Nephron progenitor cell (in vitro differentiated cells): Measurements from ENCODE around the gene CAMK2D.

Experiments used
- DNase-seq: peaks from one replicate; pipeline ENCODE4 v3.0.0; 2021
- H3K27ac Mint-ChIP-seq: 2 replicates; pipeline ENCODE4 v1.8.0; 2021; ENCODE audit warnings: mild to moderate bottlenecking, moderate library complexity, mixed read lengths
- H3K27me3 Mint-ChIP-seq: 2 replicates; pipeline ENCODE4 v1.8.0; 2021; ENCODE audit warnings: mild to moderate bottlenecking, low read depth, mixed read lengths; ENCODE audit not compliant: poor library complexity
- H3K36me3 Mint-ChIP-seq: 2 replicates; pipeline ENCODE4 v1.8.0; 2021; ENCODE audit warnings: low read depth, mixed read lengths
- H3K4me1 Mint-ChIP-seq: 2 replicates; pipeline ENCODE4 v1.8.0; 2021; ENCODE audit warnings: mixed read lengths
- H3K4me3 Mint-ChIP-seq: 2 replicates; pipeline ENCODE4 v1.8.0; 2021; ENCODE audit warnings: mild to moderate bottlenecking, moderate library complexity, mixed read lengths
- H3K9me3 Mint-ChIP-seq: 2 replicates; pipeline ENCODE4 v1.8.0; 2021; ENCODE audit warnings: mild to moderate bottlenecking, moderate library complexity, mixed read lengths
- CTCF ChIP-seq: fragments of 200-600 bp; sonication (generic); IDR thresholded peaks from 2 replicates; pipeline ENCODE4 v1.5.0; 2021; ENCODE audit warnings: antibody characterized with exemption

Gene CAMK2D

DNA sequence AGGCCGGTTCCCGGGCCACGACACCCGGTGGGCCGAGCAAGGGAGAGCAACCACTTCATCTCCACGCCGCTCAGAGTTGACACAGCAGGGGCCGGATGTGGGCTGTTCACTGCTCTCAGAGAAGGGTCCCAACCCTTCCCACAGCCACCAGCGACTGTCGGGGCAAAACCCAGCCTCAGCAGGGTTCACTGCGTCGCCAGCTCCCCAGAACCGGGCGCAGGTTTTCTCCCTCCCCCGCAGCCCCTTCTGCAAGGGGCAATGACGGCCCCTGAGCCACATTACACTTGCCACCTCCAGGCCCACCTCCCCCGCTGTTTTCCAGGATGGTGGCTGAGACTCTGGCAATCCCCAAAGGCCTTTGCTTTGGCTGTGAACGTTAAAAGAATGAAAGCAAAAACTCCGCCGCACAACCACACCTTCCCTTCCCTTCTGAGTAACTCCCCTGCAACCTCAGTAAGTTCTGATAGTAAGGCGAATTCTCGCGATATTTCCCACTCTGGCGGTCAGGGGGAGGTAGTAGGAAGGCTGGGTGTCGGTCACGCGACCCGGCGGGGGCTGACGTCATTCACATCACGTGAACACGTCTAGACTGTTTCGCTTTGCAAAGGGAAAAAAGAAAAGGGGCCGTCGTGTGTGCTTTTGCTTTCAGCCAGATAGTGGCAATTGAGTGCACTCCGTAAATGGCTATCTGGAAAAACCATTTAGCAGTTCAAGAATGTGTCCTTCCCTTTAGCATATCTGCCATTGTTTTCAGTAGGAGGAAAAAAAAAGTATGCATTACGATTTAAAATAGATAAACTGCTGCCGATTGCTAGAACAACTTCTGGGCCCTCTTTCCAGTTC lies 869 bp upstream of the CAMK2D start:
- Mint-ChIP-seq H3K9me3 (no peaks in the 10 kb centered on the region), H3K4me1 (peaks cover 37% of the 10 kb centered on the region), H3K27ac (peak overlapping the region; percentile 99), H3K36me3 (no peaks in the 10 kb centered on the region), H3K27me3 (no peaks in the 10 kb centered on the region), H3K4me3 (peak overlapping the region; percentile 95)
- peak; percentile 95 for DNase-seq
- TF ChIP-seq CTCF, result no peak

DNA sequence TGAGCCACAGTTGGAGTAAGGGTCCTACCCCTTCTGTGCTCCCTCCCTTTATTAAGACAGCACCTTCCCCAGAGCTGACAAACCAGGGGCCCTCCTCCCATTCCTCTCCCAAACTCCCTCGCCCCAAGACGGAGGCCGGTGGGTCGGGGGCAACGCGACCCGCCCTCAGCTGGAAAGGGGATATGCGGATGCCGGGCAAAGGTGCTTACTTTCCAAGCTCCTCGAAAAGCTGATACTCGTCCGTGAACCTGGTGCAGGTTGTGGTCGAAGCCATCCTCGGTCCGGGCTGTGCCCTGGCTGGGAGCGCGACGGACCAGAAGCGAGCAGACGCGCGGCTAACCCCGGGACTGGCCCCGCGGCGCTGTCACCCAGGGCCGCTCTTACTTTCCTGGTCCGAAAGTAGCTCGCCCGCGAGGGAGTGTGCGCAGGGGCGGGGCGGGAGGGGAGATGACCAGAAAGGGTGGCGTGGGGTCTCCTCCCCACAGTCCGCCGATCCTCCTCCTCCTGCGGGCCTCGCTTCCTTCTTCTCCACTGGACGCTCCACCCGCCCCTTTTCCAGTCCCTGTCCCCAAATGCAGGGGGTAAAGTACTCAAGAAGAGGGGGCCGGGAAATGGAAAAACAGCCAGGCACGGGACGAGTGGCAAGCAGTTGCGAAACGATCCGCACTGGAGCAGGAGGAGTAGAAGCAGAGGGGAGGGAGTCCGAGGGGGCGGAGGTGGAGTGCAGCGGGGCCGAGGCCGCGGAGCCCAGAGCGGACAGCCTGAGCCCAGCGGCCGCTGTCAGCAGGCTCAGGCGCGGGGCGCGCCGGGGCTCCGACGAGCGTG lies 531 bp downstream of the CAMK2D start:
- DNase-seq, result peak; percentile 69
- Mint-ChIP-seq H3K9me3 (no peaks in the 10 kb centered on the region), H3K36me3 (no peaks in the 10 kb centered on the region), H3K4me1 (peaks cover 38% of the 10 kb centered on the region), H3K4me3 (peak overlapping the region; percentile 95), H3K27ac (peak overlapping the region; percentile 92), H3K27me3 (no peaks in the 10 kb centered on the region)
- no peak for TF ChIP-seq CTCF

DNA sequence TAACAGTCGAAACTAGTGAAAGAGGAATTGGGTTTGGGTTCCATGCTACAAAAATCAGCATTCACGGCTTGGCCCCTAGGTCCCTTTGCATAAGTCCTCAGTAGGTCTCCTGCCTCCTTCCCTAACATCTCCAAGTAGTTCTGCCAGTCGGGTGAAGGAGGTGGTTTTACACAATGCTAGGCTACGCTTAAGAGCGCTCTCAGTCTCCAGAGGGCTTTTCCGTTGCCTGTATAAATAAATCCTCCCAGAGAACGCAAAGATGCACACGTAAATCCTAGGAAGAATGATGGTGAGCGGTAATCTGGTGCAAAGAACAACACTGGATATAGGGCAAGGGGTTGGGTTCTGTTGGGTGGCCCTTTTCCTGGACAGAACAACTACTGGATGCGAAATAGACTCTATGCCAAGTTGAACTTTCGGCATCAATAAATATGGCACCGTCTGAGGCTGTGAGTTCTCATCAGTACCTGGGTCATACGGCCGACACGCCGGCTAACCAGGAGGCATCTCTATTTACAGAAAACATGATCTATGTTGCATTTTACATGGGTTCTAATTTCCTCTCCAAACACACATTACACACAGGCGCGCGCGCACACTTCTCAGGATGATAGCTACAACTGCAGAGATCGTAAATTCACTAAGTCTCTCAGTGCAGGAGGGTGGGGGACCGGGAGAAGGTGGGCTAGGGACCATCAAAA lies 1.3 kb downstream of the CAMK2D start:
- Mint-ChIP-seq H3K27ac (peak overlapping the region; percentile 92), H3K27me3 (no peaks in the 10 kb centered on the region), H3K4me3 (peak overlapping the region; percentile 95), H3K4me1 (peaks cover 38% of the 10 kb centered on the region), H3K9me3 (no peaks in the 10 kb centered on the region), H3K36me3 (no peaks in the 10 kb centered on the region)
- TF ChIP-seq CTCF, result no peak
- DNase-seq, result peak; percentile 39

GRCh38 chr4:113759696-113760093 lies 1.8 kb downstream of the CAMK2D start:
- Mint-ChIP-seq H3K27ac (peak overlapping the region; percentile 92), H3K4me3 (peak overlapping the region; percentile 95), H3K27me3 (no peaks in the 10 kb centered on the region), H3K4me1 (peaks cover 38% of the 10 kb centered on the region), H3K9me3 (no peaks in the 10 kb centered on the region), H3K36me3 (no peaks in the 10 kb centered on the region)
- no peak for TF ChIP-seq CTCF
- no peak for DNase-seq

GRCh38 chr4:113758372-113758771 lies 3.2 kb downstream of the CAMK2D start:
- Mint-ChIP-seq H3K4me1 (peaks cover 37% of the 10 kb centered on the region), H3K9me3 (no peaks in the 10 kb centered on the region), H3K27ac (no peak overlapping the region), H3K36me3 (no peaks in the 10 kb centered on the region), H3K4me3 (peak overlapping the region; percentile 95), H3K27me3 (no peaks in the 10 kb centered on the region)
- no peak for DNase-seq
- no peak for TF ChIP-seq CTCF
